Caco-2 (cell line): ENCODE data around the gene SLIT3. TPM values are rescaled to one million over a fixed set of nuclear protein-coding genes. Genes with fewer than 3 reads are reported as not detected.
A peak's percentile ranks its signal among the peaks of the same experiment; 100 is the strongest.

Experiments
- BruUV-seq: library from RNA; stranded (reverse); fragments of 400-500 nt; replicated peaks from 2 replicates; lab custom pipeline; 2021; lab: Mats Ljungman, UMichigan
- CTCF ChIA-PET: fragments of 300-600 bp; sonication (Branson Sonifier 250); formaldehyde crosslinking; loops from one replicate; lab custom pipeline; 2022; ENCODE audit warnings: antibody characterized with exemption; lab: Charles Lee
- POLR2A ChIA-PET: fragments of 300-600 bp; sonication (Branson Sonifier 250); formaldehyde crosslinking; loops from one replicate; lab custom pipeline; 2022; ENCODE audit warnings: antibody characterized with exemption; lab: Charles Lee
- DNase-seq, 2 experiments: peaks; one replicate each; pipeline versions ENCODE4 v3.0.0 to v3.0.0-alpha.2; 2020 to 2022
- H3K27me3 ChIP-seq: replicated peaks from 2 replicates; pipeline ENCODE4 v1.6.0; 2011; ENCODE audit warnings: low read length; ENCODE audit not compliant: control insufficient read depth, insufficient read depth
- H3K36me3 ChIP-seq: 2 replicates; pipeline ENCODE4 v1.5.1; 2011; ENCODE audit warnings: low read length; ENCODE audit not compliant: control insufficient read depth, insufficient read depth
- H3K4me1 ChIP-seq: fragments of 250-450 bp; sonication (Bioruptor Pico); 2 replicates; pipeline ENCODE4 v1.5.1; 2020; ENCODE audit warnings: mild to moderate bottlenecking
- H3K4me3 ChIP-seq: 2 replicates; pipeline ENCODE4 v1.5.1; 2011; ENCODE audit warnings: low read depth, mild to moderate bottlenecking, control low read depth, low read length
- H3K9me3 ChIP-seq: fragments of 250-450 bp; sonication (Bioruptor Pico); 2 replicates; pipeline ENCODE4 v1.5.1; 2020; ENCODE audit warnings: mild to moderate bottlenecking, moderate library complexity
- H3K27ac Mint-ChIP-seq: one replicate; pipeline ENCODE4 v1.8.0; 2022; ENCODE audit warnings: mixed read lengths; ENCODE audit not compliant: unreplicated experiment
- H3K27me3 Mint-ChIP-seq: one replicate; pipeline ENCODE4 v1.8.0; 2022; ENCODE audit warnings: mixed read lengths; ENCODE audit not compliant: insufficient read depth, unreplicated experiment
- H3K36me3 Mint-ChIP-seq: one replicate; pipeline ENCODE4 v1.8.0; 2022; ENCODE audit warnings: mild to moderate bottlenecking, mixed read lengths; ENCODE audit not compliant: insufficient read depth, unreplicated experiment
- H3K4me1 Mint-ChIP-seq: one replicate; pipeline ENCODE4 v1.8.0; 2022; ENCODE audit warnings: low read depth, mixed read lengths; ENCODE audit not compliant: unreplicated experiment
- H3K4me3 Mint-ChIP-seq: one replicate; pipeline ENCODE4 v1.8.0; 2022; ENCODE audit warnings: mild to moderate bottlenecking, moderate library complexity, mixed read lengths; ENCODE audit not compliant: unreplicated experiment
- H3K9me3 Mint-ChIP-seq: one replicate; pipeline ENCODE4 v1.8.0; 2022; ENCODE audit warnings: mixed read lengths; ENCODE audit not compliant: unreplicated experiment
- intact Hi-C: fragments of 100-400 bp; cut with micrococcal nuclease; formaldehyde crosslinking; loops from one replicate; pipeline ENCODE4 v1.10.0; 2022; ENCODE audit not compliant: unreplicated experiment
- total RNA-seq: library from RNA; stranded (reverse); gene quantifications from 2 replicates; pipeline ENCODE4 v1.2.3, GENCODE V29; 2022
- TF ChIP-seq, protein P1 (sequence below), 2 experiments: fragments of 200-600 bp in 1 of 2; IDR thresholded peaks; 1 replicate in 1 of 2; 2 replicates in 1 of 2; pipeline versions ENCODE4 v1.5.1 to v1.8.0; 2011 to 2022; ENCODE audit warnings: antibody characterized with exemption in 1 of 2, control low read depth in 1 of 2, inconsistent platforms in 1 of 2, low read depth in 1 of 2, low read length in 1 of 2, mild to moderate bottlenecking in 1 of 2, moderate library complexity in 1 of 2; ENCODE audit not compliant: insufficient read depth in 1 of 2, severe bottlenecking in 1 of 2, unreplicated experiment in 1 of 2

Gene SLIT3
- total RNA-seq, 1 experiment from 2014 or later: 2.1 TPM

GRCh38 chr5:169301386-169301934 is 521 bp upstream of the SLIT3 start:
- H3K4me3 ChIP-seq: no peak overlapping the region
- H3K9me3 ChIP-seq: no peaks in the 10 kb centered on the region
- Mint-ChIP-seq H3K9me3 (peaks cover 9% of the 10 kb centered on the region), H3K4me1 (peaks cover 52% of the 10 kb centered on the region), H3K27ac (peak overlapping the region; percentile 63), H3K27me3 (no peaks in the 10 kb centered on the region), H3K36me3 (peaks cover 6% of the 10 kb centered on the region), H3K4me3 (no peak overlapping the region)
- H3K4me1 ChIP-seq: peaks cover 45% of the 10 kb centered on the region
- intact Hi-C loops: no loop called here
- no peak for DNase-seq
- ChIA-PET CTCF (interaction anchor here (0.8 kb wide), 1 partner anchor 21 kb away, joined by 3 read pairs; no protein-coding TSS in a partner anchor), POLR2A (no interaction called here)
- H3K36me3 ChIP-seq: no peaks in the 10 kb centered on the region
- no peaks in the 10 kb centered on the region for H3K27me3 ChIP-seq
- TF ChIP-seq, protein P1, sequence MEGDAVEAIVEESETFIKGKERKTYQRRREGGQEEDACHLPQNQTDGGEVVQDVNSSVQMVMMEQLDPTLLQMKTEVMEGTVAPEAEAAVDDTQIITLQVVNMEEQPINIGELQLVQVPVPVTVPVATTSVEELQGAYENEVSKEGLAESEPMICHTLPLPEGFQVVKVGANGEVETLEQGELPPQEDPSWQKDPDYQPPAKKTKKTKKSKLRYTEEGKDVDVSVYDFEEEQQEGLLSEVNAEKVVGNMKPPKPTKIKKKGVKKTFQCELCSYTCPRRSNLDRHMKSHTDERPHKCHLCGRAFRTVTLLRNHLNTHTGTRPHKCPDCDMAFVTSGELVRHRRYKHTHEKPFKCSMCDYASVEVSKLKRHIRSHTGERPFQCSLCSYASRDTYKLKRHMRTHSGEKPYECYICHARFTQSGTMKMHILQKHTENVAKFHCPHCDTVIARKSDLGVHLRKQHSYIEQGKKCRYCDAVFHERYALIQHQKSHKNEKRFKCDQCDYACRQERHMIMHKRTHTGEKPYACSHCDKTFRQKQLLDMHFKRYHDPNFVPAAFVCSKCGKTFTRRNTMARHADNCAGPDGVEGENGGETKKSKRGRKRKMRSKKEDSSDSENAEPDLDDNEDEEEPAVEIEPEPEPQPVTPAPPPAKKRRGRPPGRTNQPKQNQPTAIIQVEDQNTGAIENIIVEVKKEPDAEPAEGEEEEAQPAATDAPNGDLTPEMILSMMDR (IDR thresholded peaks at IDR 0.05; ENCODE audit: insufficient read depth in 1 of 2, low read depth in 1 of 2, low read length in 1 of 2, severe bottlenecking in 1 of 2, unreplicated experiment in 1 of 2): no peak
- no TSS peak for BruUV-seq

DNA sequence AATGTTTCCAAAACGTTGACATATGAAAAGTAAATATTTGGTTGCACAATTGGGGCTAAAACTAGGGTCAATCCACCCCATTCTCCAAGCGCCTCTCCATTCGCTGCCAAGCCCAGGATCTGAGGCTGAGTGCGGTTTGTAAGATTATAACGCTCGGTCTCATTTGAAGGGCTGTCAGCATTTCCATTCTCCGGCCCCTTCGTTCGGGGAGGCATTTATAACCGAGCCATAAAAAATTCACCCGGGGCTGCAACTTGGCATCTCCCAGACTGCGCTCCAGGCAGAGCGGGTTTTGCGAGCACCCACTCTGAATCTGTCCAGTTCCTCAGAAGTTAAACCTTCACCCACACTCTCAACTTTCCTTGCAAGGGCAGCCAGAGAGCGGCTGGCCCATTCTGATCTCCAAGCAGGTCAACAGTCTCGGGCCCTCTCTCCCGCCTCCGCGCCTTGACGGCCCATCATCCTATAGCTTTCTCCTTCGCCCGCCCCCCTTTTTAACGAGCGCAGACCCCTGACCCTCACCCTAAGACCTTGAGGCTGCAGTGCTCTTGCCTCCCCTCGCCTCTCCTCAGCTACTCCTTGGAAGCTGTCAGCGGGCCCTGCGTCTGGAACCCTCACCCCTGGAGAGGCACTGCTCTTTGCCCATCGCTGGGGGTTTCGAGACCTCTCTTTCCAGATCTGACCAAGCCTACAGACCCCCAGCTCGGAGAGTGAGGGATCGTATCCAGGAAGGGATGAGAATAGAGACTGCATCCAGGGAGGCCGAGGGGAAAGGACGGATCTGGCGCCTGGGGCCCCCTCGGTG is 1.1 kb downstream of the SLIT3 start:
- Mint-ChIP-seq H3K4me1 (peaks cover 52% of the 10 kb centered on the region), H3K4me3 (no peak overlapping the region)
- H3K27me3 ChIP-seq: no peaks in the 10 kb centered on the region

DNA sequence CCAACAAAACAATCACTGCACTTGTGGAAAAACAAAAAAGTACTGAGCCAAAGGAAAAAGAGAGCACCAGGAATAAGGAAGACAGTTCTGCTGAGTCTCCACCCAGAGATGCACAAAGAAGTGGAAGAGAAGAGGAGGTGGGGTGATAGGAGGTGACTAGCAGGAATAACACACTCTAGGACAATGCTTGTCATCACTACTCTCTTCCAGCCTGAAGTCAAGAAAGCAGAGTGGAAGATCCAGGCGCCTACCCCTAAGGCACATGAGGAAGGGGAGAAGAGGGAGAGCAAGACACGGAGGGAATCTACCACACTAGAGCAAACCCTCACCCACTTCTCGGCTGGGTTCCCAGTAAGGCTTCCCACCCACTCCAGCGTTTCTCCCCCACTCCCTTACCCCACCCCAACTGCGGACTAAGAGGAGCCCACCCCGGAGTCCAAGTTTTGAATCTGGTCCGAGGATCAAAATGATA is 1.7 kb downstream of the SLIT3 start:
- TF ChIP-seq, protein P1 (IDR thresholded peaks at IDR 0.05; ENCODE audit: insufficient read depth in 1 of 2, low read depth in 1 of 2, low read length in 1 of 2, severe bottlenecking in 1 of 2, unreplicated experiment in 1 of 2): no peak
- Mint-ChIP-seq H3K4me1 (peaks cover 52% of the 10 kb centered on the region), H3K36me3 (peaks cover 6% of the 10 kb centered on the region), H3K27ac (peak overlapping the region; percentile 73), H3K9me3 (peaks cover 9% of the 10 kb centered on the region), H3K4me3 (no peak overlapping the region), H3K27me3 (no peaks in the 10 kb centered on the region)
- no peak for DNase-seq
- H3K27me3 ChIP-seq: no peaks in the 10 kb centered on the region
- no TSS peak for BruUV-seq
- H3K4me1 ChIP-seq: peaks cover 50% of the 10 kb centered on the region
- ChIA-PET CTCF (no interaction called here), POLR2A (no interaction called here)
- H3K9me3 ChIP-seq: no peaks in the 10 kb centered on the region
- H3K36me3 ChIP-seq: no peaks in the 10 kb centered on the region
- H3K4me3 ChIP-seq: no peak overlapping the region
- intact Hi-C loops: loop anchor here (5.0 kb wide), 1 partner anchor 137 kb away; no protein-coding TSS in a partner anchor

More for the DNA sequence above, 1.1 kb downstream of the SLIT3 start:
- Histone ChIP-seq H3K4me1 (peaks cover 50% of the 10 kb centered on the region), H3K36me3 (no peaks in the 10 kb centered on the region), H3K4me3 (no peak overlapping the region), H3K9me3 (no peaks in the 10 kb centered on the region)
- Mint-ChIP-seq H3K27ac (peak overlapping the region; percentile 47), H3K27me3 (no peaks in the 10 kb centered on the region), H3K36me3 (peaks cover 6% of the 10 kb centered on the region), H3K9me3 (peaks cover 9% of the 10 kb centered on the region)
- ChIA-PET CTCF (no interaction called here), POLR2A (no interaction called here)
- no TSS peak for BruUV-seq
- DNase-seq: no peak
- TF ChIP-seq, protein P1 (IDR thresholded peaks at IDR 0.05; ENCODE audit: insufficient read depth in 1 of 2, low read depth in 1 of 2, low read length in 1 of 2, severe bottlenecking in 1 of 2, unreplicated experiment in 1 of 2): no peak
- intact Hi-C loops: loop anchor here (5.0 kb wide), 1 partner anchor 138 kb away; no protein-coding TSS in a partner anchor
